AG04449 (cell line): ENCODE measurements around the gene SPAG17.

Source experiments
- CTCF ChIA-PET: fragments of 350-600 bp; formaldehyde crosslinking; extraction: SDS; loops from one replicate; lab custom pipeline; 2021; ENCODE audit warnings: antibody characterized with exemption; lab: Yijun Ruan, JAX
- POLR2A ChIA-PET: fragments of 400-600, 350-600 bp; formaldehyde crosslinking; extraction: SDS; loops from one replicate; lab custom pipeline; 2020; ENCODE audit warnings: antibody characterized with exemption, inconsistent platforms; lab: Yijun Ruan, JAX
- DNase-seq: peaks from one replicate; pipeline ENCODE4 v3.0.0-alpha.2; 2010; ENCODE audit warnings: low read depth, low spot score
- H3K4me3 ChIP-seq: 2 replicates; pipeline ENCODE4 v1.5.1; 2011; ENCODE audit warnings: low read depth, mild to moderate bottlenecking, control low read depth, low read length
- CTCF ChIP-seq: IDR thresholded peaks from one replicate; pipeline ENCODE4 v1.5.1; 2011; ENCODE audit warnings: mild to moderate bottlenecking, moderate library complexity, low read length, control low read depth, inconsistent platforms; ENCODE audit not compliant: insufficient read depth; ENCODE audit errors: missing control alignments

Gene SPAG17

DNA sequence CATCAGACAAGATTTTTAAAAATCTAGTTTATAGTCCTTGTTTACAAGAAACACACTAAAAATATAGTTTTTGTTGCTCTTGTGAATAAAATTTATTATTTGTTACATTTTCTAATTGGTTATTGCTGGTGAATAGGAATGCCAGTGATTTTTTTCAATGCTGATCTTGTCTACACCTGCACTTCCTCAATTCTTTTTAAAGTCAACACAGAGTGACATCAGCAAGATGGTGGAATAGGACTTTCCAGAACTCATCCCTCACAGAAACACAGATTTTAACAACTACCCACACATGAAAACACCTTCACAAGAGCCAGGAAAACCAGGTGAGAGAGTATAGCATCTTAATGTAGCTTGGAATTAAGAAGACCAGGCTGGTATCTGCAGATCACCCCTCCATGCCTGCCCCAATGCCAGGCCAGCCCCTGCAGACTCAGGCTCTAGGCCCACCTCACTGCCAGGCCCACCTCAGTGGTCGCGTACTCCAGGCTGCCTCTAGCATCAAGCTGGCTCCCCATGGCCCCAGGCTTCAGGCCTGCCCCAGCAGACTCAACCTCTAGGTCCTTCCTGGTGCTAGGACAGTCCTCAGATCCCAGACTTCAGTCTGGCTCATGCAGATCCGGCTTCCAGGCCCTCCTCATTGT is 137.9 kb downstream of the SPAG17 start:
- POLR2A ChIA-PET: no interaction called here

GRCh38 chr1:118043624-118044023 is 141.4 kb downstream of the SPAG17 start:
- CTCF ChIA-PET: interaction anchor here (1.0 kb wide), 1 partner anchor 108 kb away, joined by 3 read pairs; no protein-coding TSS in a partner anchor

More for the DNA sequence above, 137.9 kb downstream of the SPAG17 start:
- no peak overlapping the region for H3K4me3 ChIP-seq
- TF ChIP-seq CTCF: no peak
- CTCF ChIA-PET: no interaction called here
- DNase-seq: no peak

DNA sequence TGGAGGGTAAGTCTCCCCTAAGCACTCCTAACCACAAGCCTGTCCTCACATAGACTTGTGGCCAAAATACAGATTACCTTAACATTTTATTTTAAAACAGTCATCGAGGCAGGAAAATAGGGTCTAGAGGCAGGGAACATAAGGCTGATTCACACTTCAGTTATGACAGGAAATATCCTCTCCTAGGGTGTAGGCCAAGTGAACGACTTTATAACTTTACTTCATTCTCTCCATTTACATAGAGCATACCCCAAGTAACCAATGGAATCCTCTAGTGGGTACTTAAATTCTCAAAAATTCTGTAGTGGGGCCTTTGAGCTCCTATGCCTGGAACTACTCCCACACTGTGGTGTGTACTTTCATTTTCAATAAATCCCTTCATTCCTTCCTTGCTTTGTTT is 142.5 kb downstream of the SPAG17 start:
- CTCF ChIA-PET: no interaction called here
- TF ChIP-seq CTCF: no peak
- no peak for DNase-seq
- no peak overlapping the region for H3K4me3 ChIP-seq
- POLR2A ChIA-PET: no interaction called here

More at GRCh38 chr1:118043624-118044023, 141.4 kb downstream of the SPAG17 start:
- TF ChIP-seq CTCF: no peak
- POLR2A ChIA-PET: no interaction called here
- H3K4me3 ChIP-seq: no peak overlapping the region
- DNase-seq: no peak

- H3K4me3 ChIP-seq: no peak overlapping the region
- POLR2A ChIA-PET: no interaction called here
- TF ChIP-seq CTCF: no peak
- DNase-seq: no peak
- CTCF ChIA-PET: no interaction called here
These were observed 145.9 kb downstream of the SPAG17 start for GRCh38 chr1:118039170-118039569.

GRCh38 chr1:118032883-118033282 is 152.1 kb downstream of the SPAG17 start:
- POLR2A ChIA-PET: no interaction called here
- CTCF ChIA-PET: no interaction called here
- no peak for DNase-seq
- no peak overlapping the region for H3K4me3 ChIP-seq
- TF ChIP-seq CTCF: no peak

DNA sequence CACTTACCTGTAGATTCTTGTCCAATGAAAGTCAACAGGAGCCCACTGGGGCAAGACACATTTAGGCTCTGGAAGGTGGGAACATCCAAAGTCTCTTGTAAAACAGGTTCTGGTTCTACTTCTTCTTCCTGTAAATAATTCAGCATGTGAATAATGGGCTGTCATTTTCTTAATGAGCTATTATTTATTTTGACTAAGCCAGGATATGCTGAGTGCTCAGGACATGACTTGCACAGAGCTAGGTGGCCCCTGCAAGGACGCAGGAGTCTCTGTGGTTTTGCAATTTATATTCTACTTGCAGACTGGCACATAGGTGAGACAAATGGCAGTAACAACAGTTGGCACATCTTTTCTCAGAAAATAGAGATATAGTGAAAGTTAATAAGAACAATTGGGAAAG is 156.8 kb downstream of the SPAG17 start:
- POLR2A ChIA-PET: no interaction called here

More for the DNA sequence above, 156.8 kb downstream of the SPAG17 start:
- no peak for TF ChIP-seq CTCF
- no peak overlapping the region for H3K4me3 ChIP-seq
- DNase-seq: no peak
- CTCF ChIA-PET: no interaction called here
